Liver (tissue), 3 donors: ENCODE results near the gene CMTM4.

Experiments
- SP1 ChIP-seq: IDR thresholded peaks from 2 replicates; pipeline ENCODE4 v1.6.1; 2018; ENCODE audit warnings: antibody characterized with exemption, mild to moderate bottlenecking
- TF ChIP-seq, protein P1 (sequence below): fragments of 150-350 bp; IDR thresholded peaks from 2 replicates; pipeline ENCODE4 v1.5.1; 2017; ENCODE audit warnings: improper control_type of control experiment, low read depth, low read length; ENCODE audit not compliant: missing input control
- donor health status: healthy.
- donor health status: healthy.

DNA sequence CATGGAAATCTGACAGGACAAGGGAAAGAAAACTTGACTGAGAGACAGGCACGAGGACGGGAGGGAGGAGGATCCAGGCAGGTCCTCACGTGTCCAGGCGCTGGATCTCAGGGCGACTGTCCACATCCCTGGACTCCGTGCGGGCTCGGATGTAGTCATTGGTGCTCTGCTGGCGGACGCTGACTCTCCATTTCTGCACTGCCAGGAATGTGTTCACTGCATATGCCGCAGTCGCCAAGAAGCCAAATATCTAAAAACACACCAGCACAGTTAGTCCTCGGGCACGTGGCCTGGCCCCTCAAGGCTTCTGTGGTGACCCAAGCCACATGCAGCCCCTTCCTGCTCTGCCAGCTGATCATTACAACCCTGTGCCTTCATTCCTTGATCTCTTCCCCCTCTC, 74.6 kb downstream of the CMTM4 start:
- TF ChIP-seq, protein P1, sequence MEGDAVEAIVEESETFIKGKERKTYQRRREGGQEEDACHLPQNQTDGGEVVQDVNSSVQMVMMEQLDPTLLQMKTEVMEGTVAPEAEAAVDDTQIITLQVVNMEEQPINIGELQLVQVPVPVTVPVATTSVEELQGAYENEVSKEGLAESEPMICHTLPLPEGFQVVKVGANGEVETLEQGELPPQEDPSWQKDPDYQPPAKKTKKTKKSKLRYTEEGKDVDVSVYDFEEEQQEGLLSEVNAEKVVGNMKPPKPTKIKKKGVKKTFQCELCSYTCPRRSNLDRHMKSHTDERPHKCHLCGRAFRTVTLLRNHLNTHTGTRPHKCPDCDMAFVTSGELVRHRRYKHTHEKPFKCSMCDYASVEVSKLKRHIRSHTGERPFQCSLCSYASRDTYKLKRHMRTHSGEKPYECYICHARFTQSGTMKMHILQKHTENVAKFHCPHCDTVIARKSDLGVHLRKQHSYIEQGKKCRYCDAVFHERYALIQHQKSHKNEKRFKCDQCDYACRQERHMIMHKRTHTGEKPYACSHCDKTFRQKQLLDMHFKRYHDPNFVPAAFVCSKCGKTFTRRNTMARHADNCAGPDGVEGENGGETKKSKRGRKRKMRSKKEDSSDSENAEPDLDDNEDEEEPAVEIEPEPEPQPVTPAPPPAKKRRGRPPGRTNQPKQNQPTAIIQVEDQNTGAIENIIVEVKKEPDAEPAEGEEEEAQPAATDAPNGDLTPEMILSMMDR = no peak
- TF ChIP-seq SP1 = no peak
